COR-L47 (cell line): ENCODE results near the gene CDH4.
A peak's percentile ranks its signal among the peaks of the same experiment; 100 is the strongest.

ENCODE experiments used
- DNase-seq: peaks from one replicate; lab custom pipeline; 2025; lab: John Stamatoyannopoulos, UW

CDH4 gene

DNA sequence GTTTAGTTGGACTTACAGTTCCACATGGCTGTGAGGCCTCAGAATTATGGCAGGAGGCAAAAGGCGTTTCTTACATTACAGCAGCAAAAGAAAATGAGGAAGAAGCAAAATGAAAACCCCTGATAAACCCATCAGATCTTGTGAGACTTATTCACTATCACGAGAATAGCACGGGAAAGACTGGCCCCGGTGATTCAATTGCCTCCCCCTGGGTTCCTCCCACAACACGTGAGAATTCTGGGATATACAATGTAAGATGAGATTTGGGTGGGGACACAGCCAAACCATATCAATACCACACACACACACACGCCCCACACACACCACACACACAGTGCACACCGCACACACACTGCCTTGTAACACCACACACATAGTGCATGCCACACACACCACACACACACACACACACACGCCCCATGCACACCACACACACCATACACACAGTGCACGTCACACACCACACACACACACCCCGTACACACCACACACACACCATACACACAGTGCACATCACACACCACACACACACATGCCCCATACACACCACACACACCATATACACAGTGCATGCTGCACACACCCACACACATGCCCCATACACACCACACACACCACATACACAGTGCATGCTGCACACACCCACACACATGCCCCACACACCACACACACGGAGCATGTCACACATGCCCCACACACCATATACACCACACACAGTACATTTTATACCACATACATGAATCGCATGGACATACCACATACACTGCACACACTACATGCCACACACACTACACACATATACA is 503.1 kb downstream of the CDH4 start:
- no peak for DNase-seq

DNA sequence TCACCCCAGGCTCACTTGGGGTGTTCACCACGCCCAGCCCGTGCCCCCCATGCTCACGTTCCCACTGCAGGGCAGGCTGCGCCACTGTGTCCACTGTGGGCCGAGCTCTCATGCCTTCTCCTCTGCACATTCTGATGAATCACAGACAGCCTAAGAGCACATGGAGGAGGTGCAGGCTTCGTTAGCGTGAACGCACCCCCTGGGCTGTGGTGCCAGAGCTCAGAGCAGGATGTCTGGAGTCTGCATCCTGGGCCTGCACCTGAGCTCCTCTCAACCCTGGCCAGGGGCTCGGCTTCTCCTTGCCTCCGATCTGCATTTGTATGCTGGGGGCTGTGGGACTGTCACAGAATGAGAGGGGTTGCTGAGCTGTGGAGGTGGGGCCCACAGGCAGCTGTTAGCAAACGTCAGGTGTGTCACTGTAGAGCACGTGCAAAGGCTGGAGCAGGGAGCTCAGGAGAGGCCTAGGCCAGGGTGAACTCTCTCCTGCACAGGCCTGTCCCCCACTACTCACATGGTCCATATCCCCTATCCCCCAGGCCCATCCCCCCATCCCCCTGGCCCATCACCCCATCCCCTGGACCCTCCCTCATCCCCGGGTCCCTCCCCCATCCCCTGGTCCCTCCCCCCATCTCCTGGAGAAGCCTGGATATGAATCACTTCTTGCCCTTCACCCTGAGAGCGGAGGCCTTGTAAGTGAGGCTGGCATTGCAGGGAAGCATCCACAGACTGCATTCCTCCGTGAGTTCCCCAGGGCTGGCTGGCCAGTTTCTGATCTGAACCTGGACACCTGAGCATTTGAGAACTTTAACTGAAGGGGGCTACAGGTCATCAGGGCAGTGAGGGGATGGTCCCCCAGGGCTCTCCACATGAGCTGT is 504.1 kb downstream of the CDH4 start:
- DNase-seq = no peak

DNA sequence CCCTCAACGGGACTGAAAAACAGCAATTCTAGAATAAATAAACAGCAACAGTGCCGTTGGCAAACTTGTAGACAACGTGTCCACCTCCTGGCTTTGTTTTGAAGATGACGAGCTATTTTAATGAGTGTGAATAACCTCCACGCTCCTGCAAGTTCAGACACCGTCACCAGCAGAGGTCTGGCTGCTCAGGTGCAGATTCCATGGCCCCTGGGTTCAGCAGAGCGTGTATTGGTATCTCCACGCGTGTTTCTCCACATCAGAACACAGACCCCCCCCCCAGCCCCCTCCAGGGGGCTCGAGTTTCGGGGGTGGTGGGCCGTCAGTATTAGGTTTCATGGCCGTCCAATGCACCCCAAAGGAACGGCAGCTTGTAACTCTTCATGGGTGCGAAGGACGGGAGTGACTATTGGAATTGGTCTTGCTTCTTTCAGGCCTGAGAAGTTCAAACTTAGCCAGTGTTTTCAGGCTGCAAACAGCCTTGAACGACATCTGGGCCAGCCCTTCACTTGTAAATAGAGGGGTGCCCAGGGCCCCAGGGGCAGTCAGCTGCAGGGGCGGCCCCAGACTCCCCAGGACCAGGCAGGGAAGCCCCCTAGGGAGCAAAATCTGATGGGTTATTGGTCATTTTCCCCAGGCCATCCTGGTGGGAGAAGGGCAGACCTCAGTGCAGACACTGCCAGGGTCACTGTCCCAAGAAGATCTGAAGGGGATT is 505.1 kb downstream of the CDH4 start:
- DNase-seq = no peak

DNA sequence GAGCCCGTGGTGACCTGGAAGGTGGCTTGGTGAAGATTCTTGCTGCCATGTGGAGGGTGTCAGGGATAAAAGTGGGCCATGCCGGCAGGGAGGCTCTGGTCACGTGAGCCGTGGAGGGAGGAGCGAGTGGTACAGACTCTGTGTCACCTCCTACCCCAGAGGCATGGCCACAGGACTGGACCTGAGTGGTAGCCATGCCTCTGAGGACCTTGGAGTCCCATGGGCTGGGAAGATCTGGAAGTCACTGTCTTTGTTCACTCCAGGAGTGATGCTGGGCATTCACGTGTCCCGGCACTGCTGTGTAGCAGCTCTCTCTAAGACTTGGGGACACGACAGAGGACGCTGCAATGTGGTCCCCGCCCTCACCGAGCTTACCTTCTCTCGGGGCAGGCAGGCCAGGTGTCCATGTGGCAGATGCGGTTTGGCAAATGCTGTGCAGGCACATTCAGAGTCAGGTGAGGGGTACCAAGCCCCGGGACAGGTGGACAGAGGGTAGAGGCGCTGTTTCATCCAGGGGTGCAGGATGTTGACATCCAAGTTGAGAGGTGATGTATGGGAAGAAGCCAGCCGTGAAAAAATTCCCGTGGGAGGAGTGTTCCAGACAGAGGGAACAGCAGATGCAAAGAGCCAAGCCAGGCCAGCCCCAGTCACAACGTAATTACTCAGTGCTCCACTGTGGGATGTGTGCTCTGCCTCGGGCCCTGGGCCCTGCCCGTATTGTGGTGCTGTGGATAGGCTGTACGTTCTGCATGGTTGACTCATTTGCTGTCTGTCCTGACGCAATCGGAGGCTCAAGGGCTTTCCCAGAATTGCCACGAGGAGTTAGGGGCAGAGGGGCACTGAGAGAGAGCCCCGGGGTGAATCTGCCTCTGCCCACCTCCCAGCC is 505.9 kb downstream of the CDH4 start:
- DNase-seq = no peak

DNA sequence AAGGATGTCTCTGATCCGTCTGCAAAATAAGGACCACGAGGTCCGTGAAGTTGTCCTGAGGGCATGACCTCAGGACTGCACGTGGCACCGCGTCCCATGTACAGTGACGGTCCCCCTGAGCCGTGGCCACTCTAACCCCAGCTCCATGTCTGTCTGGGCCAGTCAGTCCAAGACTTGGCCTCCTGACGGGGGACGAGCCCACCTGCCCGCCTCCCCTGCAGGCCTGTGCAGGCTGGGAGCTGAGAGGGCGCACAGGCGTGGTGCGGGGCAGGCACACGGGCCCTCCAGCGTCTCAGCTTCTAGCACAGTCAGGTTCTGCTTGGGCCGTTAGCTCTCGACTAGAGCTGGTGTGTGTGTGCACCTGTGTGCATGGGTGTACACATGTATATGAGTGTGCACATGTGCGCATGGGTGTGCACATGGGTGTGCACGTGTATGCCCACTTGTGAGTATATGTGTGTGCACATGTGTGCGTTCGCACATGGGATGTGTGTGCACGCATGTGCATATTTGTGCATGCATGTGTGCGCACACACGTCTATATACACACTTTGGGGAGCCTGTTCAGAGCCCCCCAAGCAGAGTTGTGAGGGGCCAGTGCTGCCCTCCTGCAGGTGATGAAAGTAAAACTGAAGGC is 506.6 kb downstream of the CDH4 start:
- no peak for DNase-seq

DNA sequence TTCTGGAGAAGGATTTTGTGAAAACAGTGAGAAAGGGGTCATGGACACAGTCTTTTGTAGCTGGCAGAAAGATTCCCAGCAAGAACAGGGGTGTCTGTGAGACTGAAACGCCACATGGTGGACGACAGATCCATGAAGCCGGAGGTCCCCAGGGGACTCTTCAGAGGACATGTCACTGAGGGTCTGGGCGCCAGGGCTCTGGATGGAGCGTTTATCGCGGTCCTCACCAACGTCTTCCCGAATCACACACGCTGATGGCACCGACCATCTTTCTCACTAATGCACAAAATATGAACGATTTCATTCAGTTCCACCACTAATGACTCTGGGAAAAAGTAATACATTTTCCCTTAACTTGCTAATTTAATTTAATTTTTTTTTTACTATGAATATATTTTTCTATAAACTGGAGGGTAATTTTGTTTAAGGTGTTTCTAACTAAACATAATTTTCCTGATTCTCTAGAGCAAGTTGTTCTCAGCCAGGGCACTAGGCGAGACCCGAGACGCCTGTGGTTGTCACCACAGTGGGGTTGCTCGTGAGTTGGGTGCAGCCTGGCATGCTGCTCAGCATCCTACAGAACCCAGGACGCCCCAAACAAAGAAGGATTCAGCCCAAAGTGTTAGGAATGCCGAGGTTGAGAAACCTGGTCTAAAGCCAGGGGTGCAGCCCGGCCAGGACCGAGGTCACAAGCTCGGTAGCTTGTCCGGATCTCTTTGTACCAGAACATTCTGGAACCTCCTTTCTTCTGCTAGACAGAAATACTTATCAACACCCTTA is 507.4 kb downstream of the CDH4 start:
- DNase-seq = no peak

DNA sequence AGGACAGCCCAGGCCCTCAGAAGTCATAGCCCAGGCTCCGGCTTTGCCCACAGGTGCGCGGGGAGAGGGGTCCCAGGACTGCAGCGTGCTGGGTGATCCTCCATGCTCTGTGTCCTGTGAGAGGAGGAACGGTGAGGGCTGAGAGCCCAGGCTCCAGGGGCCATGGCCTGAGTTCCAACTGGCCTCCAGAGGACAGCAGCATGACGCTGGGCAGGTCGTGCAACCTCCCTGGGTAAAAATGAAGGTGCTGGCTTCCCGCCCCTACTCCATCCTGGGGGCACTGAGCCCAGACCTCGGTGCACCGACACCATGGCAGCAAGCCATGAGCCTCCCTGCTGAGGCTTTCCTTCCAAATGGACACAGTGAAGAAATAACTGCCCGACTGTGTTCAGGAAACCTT is 508.3 kb downstream of the CDH4 start:
- DNase-seq = no peak

DNA sequence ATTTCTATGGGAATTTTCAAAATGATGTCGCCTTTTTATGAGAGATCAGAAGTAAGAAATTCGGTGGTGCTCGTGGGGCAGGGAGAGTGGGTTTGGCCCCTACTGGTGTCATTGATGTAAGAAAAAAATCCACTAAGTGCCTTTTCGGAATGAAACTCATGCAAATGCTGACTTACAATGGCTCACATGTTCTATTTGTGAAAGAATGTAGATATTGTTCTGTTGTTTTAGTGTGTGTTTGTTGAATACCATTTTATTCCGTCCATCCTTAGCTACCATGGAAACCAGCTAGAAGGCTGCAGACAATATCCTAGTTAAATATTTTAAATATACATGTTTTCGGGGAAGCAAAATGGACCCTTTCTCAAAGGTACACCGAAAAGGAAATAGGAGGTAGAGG is 508.7 kb downstream of the CDH4 start:
- DNase-seq = no peak

DNA sequence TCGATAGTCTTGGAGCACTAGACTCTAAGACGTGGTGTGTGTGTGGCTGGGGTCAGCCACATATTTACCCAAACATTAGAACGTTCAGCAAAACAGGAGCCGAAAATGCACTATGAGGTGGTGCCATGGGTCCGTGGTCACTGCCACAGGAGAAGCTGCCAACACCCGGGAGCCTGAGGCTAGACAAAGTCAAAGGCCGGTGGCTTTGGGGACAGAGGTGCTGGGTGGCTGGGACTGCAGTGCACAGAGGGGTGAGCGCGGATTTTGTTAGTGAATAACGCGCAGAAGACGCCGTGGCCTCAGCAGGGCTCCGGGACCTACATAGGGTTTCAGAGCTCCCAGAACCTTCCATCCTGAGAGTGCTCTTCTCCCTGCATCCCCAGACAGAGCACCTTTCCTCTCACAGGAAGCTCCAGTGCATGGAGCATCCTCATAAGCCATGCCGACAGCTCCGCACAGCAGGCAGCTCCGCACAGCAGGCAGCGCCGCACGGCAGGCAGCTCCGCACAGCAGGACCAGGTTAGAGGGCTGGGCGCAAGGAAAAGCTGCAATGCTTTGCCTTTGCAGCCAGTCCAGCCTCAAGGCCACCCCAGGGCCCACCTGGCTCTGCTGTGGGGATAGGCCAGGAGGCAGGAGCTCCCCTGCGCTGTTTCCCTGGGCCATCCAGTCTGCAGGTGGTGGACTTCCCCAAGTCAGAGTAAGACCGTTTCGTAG is 509.5 kb downstream of the CDH4 start:
- peak; percentile 41 for DNase-seq

DNA sequence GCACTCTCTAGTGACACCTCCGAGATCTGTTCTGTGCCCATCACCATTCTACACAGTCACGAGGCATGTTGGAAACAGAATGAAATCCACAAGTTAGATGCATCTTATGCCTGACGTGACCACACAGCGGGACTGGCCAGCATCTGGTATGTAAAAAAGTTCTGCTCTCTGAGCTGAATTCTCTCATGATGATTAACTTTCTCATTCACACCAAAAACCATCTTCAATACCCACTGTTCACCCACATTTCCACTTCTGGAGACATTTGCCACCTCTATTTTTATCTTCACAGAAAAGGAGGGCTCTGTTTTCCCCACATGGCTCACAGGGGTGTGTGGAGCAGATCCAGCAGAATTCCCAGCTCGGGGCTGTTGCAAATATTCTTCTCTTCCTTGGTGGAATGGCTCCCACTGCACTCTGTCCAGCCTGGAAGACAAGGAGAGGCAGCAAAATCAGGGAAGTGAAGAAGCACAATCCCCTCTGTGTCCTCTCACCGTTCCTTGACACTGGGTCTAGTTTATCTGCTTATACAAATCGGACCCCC is 510.2 kb downstream of the CDH4 start:
- DNase-seq = no peak

DNA sequence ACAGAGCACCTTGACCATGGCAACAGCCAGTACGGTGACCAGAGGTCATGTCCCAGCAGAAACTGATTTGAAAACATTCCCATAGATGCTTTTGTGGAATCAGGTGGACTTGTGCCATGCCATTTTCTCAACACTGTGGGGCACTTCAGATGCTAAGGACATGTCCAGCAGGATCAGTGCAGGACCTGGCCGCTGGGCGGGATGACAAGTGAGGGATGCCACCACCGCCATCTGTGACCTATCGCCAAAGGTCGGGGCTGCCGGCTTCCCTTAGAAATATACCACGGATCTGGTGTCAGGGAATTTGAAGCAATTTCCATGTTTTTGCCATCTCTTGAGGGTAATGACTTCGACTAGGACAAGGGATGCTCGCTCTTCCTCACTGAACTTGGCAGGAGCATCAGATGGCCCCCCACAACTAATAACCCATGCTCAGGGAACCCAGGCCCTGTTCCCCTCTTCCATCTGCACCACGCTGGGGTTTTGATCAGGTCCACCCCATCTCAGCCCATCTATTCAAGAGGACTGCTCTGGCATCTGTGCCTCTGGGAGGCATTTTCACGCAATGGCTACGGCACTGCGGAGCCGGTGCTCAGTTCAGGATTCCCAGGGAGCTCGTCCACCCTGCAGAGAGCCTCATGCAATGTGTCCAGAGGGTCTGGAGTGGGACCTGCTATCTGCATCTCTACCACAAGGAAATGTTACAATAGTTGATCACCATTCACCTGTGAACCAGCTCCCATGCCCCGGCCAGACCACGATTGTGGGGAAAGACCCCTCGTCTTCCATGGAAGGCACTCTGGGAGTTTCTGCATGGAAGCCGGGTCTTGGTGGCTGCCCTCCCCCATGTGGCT is 511.1 kb downstream of the CDH4 start:
- no peak for DNase-seq

DNA sequence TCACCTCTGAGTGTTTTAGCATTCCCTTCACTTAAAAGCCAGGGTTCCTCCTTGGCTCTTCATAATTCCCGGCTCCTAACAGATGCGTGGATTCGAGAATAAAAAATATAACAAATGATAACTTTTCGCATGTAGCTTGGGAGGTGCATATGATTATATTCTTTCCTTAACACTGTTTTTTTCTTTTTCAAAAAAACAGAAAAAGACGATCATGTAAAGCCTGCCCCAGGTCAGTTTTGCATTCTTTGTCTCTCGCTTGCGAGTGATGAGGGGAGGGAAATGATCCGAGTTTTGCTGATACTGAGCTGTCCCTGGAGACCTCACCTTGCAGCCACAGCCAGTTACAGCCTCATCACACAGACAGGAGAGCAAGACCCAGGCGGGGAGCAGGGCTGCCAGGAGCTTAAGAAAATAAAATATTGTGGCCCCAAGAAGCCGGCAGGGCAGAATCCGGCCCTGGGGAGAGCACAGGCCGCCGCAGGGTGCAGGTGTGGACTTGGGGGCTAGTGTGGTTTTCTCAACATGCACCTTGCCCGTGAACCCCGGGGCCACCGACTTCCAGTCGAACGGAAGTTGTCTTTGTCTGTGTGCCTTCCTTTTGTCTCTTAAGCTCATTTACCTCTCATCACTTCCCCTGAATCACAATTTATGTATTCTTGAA is 511.8 kb downstream of the CDH4 start:
- no peak for DNase-seq

DNA sequence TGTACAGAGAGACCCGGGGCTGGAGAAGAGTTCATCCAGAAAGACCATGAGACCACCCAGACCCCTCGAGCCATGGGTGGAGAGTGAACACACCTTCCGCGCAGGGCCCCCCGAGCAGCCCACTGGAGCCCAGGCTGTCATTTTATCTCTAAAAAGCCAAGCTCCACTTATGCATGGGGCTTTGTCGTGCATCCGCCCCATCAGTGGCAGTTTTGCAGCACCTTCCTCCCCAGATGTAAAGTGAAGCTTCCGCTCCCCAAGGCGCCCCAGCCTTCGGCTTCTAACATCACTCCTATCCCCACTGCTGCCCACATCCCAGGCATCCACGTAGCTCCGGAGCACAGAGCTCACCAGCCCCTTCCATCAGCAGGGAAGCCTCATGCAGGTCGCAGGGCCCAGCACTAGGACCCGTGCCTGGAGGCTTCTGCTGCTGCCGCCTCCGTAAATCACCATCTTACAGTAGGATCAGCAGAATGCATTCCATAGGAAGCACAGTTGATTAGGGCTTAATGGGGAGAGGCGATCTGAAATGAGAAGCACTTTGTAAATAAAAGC is 512.5 kb downstream of the CDH4 start:
- DNase-seq = no peak

DNA sequence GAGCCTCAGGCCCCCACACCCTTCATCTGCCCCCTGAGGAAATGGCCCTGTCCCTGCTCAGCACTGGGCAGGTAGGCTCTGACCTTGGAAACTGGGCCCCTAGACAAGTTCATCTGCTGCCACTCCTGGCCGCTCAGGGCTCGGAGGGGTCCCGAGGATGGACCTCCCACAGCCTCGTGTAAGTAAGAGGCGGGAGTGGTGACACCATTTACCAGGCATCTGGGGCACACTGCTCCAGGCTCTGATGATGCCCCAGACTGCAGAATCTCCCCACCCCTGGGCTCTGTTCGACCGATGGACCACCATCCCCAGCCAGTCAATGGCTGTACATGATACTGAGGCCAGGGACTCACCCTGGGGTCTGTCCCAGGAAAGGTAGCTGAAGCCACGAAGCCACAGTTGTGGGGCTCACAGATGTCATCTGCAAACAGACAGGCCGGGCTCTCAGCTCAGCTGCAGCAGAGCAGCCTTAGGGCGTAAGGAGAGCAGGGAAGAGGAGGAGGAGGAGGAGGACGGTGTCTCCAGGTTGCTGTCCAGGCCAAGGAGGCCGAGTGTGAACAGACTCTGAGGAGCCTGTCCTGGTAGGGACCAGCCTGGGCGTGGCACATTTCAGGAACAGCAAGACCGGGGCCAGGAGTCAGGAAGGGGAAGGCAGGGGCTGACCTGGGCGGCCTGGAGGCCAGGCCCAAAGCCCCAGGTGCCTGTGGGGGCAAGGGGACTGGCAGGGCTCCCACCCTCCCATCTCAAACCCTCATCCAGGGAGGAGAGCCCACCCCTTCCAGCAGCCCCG is 513.2 kb downstream of the CDH4 start:
- no peak for DNase-seq

DNA sequence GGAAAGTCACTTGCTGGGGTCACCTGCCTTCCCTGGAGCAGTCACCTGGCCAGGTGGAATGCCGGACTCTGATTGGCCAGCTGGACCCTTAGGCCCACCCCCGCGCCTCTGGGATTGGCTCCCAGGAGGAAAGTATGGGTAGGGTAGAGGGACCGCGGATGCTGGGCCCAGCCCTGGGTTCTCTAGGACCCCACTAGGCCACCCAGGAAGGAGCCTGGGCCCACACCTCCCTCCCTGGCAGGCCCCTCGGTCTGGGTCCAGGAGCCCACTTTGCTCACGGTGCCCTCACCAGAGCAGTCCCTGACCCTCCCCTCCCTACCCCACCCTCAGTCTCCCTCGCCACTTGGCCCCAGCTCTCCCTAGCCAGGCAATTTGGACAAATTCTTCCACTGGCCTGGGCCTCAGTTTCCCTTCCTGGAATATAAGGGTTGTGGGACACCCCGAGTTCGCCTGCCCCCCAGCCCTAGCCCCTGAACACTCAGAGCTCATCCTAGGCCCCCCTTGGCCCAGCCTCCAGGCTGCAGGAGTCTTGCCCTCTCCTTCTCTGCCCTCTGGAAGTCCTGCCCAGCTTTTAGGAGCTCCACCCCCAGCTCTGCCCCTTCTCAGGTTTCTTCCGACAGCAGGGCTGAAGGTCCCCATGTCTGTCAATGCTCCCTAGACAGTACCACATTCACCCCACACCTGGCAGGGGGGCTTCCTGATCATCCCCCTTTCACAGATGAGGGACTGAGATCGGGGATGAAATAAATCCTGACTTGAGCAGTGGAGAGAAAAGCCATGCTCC is 514.0 kb downstream of the CDH4 start:
- DNase-seq = no peak
